Esophagus (tissue), 2 donors: ENCODE data around the gene PRICKLE1. TPM values are rescaled to one million over a fixed set of nuclear protein-coding genes. Genes with fewer than 3 reads are reported as not detected.

Experiments used
- H3K27ac ChIP-seq, 2 donors: one replicate each; pipeline ENCODE4 v1.5.1; 2013; ENCODE audit warnings: low read depth in 2 of 2, mild to moderate bottlenecking in 2 of 2, inconsistent platforms in 1 of 2, low read length in 1 of 2, moderate library complexity in 1 of 2
- H3K27me3 ChIP-seq, 2 donors: one replicate each; pipeline ENCODE4 v1.6.1; 2013; ENCODE audit warnings: low read length in 2 of 2, control low read depth in 1 of 2, mild to moderate bottlenecking in 1 of 2; ENCODE audit not compliant: insufficient read depth in 2 of 2, control insufficient read depth in 1 of 2
- H3K36me3 ChIP-seq, 2 donors: one replicate each; pipeline ENCODE4 v1.6.1; 2013; ENCODE audit warnings: low read length in 1 of 2; ENCODE audit not compliant: control insufficient read depth in 2 of 2, insufficient read depth in 2 of 2
- H3K4me1 ChIP-seq, 2 donors: one replicate each; pipeline ENCODE4 v1.6.1; 2013; ENCODE audit warnings: low read length in 1 of 2; ENCODE audit not compliant: control insufficient read depth in 2 of 2, insufficient read depth in 2 of 2
- H3K4me3 ChIP-seq, 2 donors: one replicate each; pipeline ENCODE4 v1.5.1; 2013; ENCODE audit warnings: low read length in 2 of 2, mild to moderate bottlenecking in 2 of 2, low read depth in 1 of 2, moderate library complexity in 1 of 2
- H3K9me3 ChIP-seq, 2 donors: one replicate each; pipeline ENCODE4 v1.6.1; 2013; ENCODE audit warnings: mild to moderate bottlenecking in 2 of 2, low read depth in 1 of 2, low read length in 1 of 2, moderate library complexity in 1 of 2; ENCODE audit not compliant: control insufficient read depth in 2 of 2, insufficient read depth in 1 of 2
- WGBS, 2 donors: extraction: QIAGEN DNeasy Blood & Tissue Kit; methylation state at CpG; one replicate each; pipeline ENCODE4 v1.1.7; 2013; 5-methylcytosine and 5-hydroxymethylcytosine counted together
- polyA plus RNA-seq, 2 donors: library from polyadenylated mRNA; stranded (reverse); fragments of 200-250 nt; gene quantifications; one replicate each; pipeline ENCODE4 v1.2.3, GENCODE V29; 2013
- donor health status: healthy with polysubstance abuse.
- donor health status: Bipolar disorder and iron deficiency.

PRICKLE1 gene
- polyA plus RNA-seq, 2 donors: 0.45 to 0.91 TPM

- Histone ChIP-seq H3K27ac (no peak overlapping the region), H3K36me3 (no peaks in the 10 kb centered on the region), H3K9me3 (no peaks in the 10 kb centered on the region), H3K27me3 (no peaks in the 10 kb centered on the region), H3K4me1 (no peaks in the 10 kb centered on the region), H3K4me3 (no peak overlapping the region)
- 76 to 92% methylated on average over 2 of the region's 2 CpGs for WGBS, 2 donors
These were observed 160.7 kb downstream of the PRICKLE1 start for GRCh38 chr12:42428850-42429249.

GRCh38 chr12:42426746-42427145 lies 162.8 kb downstream of the PRICKLE1 start:
- H3K4me1 ChIP-seq: no peaks in the 10 kb centered on the region
- no peak overlapping the region for H3K27ac ChIP-seq
- no peaks in the 10 kb centered on the region for H3K36me3 ChIP-seq
- 71 to 79% methylated on average over 6 of the region's 6 CpGs for WGBS, 2 donors
- no peaks in the 10 kb centered on the region for H3K9me3 ChIP-seq
- no peak overlapping the region for H3K4me3 ChIP-seq
- no peaks in the 10 kb centered on the region for H3K27me3 ChIP-seq

- Histone ChIP-seq H3K4me3 (no peak overlapping the region), H3K27me3 (no peaks in the 10 kb centered on the region), H3K9me3 (no peaks in the 10 kb centered on the region), H3K4me1 (no peaks in the 10 kb centered on the region), H3K27ac (no peak overlapping the region), H3K36me3 (no peaks in the 10 kb centered on the region)
- WGBS, 2 donors: 81 to 88% methylated on average over 1 of the region's 1 CpG
These were observed 166.8 kb downstream of the PRICKLE1 start for GRCh38 chr12:42422785-42423184.

GRCh38 chr12:42421844-42422779 lies 167.4 kb downstream of the PRICKLE1 start:
- 69 to 76% methylated on average over 3 of the region's 3 CpGs for WGBS, 2 donors
- no peaks in the 10 kb centered on the region for H3K4me1 ChIP-seq
- H3K4me3 ChIP-seq: no peak overlapping the region
- H3K9me3 ChIP-seq: no peaks in the 10 kb centered on the region
- H3K27ac ChIP-seq: no peak overlapping the region
- no peaks in the 10 kb centered on the region for H3K36me3 ChIP-seq
- no peaks in the 10 kb centered on the region for H3K27me3 ChIP-seq

GRCh38 chr12:42420395-42420794 lies 169.2 kb downstream of the PRICKLE1 start:
- 84 to 90% methylated on average over 3 of the region's 3 CpGs for WGBS, 2 donors
- H3K4me1 ChIP-seq: no peaks in the 10 kb centered on the region
- no peaks in the 10 kb centered on the region for H3K9me3 ChIP-seq
- peaks cover 0 to 2% of the 10 kb centered on the region in 2 donors for H3K36me3 ChIP-seq
- no peak overlapping the region for H3K27ac ChIP-seq
- no peaks in the 10 kb centered on the region for H3K27me3 ChIP-seq
- H3K4me3 ChIP-seq: no peak overlapping the region

GRCh38 chr12:42410340-42410739 lies 179.2 kb downstream of the PRICKLE1 start:
- Histone ChIP-seq H3K27me3 (no peaks in the 10 kb centered on the region), H3K27ac (no peak overlapping the region), H3K4me1 (no peaks in the 10 kb centered on the region), H3K4me3 (no peak overlapping the region), H3K36me3 (no peaks in the 10 kb centered on the region), H3K9me3 (no peaks in the 10 kb centered on the region)
- 55 to 56% methylated on average over 1 of the region's 1 CpG for WGBS, 2 donors

- Histone ChIP-seq H3K27ac (no peak overlapping the region), H3K9me3 (no peaks in the 10 kb centered on the region), H3K27me3 (no peaks in the 10 kb centered on the region), H3K36me3 (no peaks in the 10 kb centered on the region), H3K4me1 (no peaks in the 10 kb centered on the region), H3K4me3 (no peak overlapping the region)
- WGBS, 2 donors: 76 to 83% methylated on average over 2 of the region's 2 CpGs
These were observed 180.1 kb downstream of the PRICKLE1 start for GRCh38 chr12:42409471-42409870.

- H3K36me3 ChIP-seq: no peaks in the 10 kb centered on the region
- H3K9me3 ChIP-seq: no peaks in the 10 kb centered on the region
- no peaks in the 10 kb centered on the region for H3K27me3 ChIP-seq
- no peak overlapping the region for H3K4me3 ChIP-seq
- no peaks in the 10 kb centered on the region for H3K4me1 ChIP-seq
- no peak overlapping the region for H3K27ac ChIP-seq
- whole genome bisulfite sequencing, 2 donors: 85 to 91% methylated on average over 1 of the region's 1 CpG
These were observed 182.2 kb downstream of the PRICKLE1 start for GRCh38 chr12:42407306-42407705.
